Activated CD8-positive, alpha-beta memory T cell treated with anti-CD3 and anti-CD28 coated beads for 48 hours (primary cell): Measurements from ENCODE around the gene NEO1.

Experiments used
- DNase-seq, 3 experiments: peaks; one replicate each; pipeline ENCODE4 v3.0.0-alpha.2; 2020; ENCODE audit warnings: low read depth in 2 of 3, low spot score in 2 of 3

NEO1 gene

GRCh38 chr15:73028031-73028430 lies 24.2 kb upstream of the NEO1 start:
- DNase-seq, result no peak

GRCh38 chr15:73028831-73029451 lies 23.3 kb upstream of the NEO1 start:
- DNase-seq, result no peak

GRCh38 chr15:73030122-73030679 lies 22.1 kb upstream of the NEO1 start:
- no peak for DNase-seq

- no peak for DNase-seq
Measured at GRCh38 chr15:73031648-73032047, 20.6 kb upstream of the NEO1 start.

GRCh38 chr15:73033611-73034010 lies 18.7 kb upstream of the NEO1 start:
- no peak for DNase-seq

- no peak for DNase-seq
Measured at GRCh38 chr15:73034221-73034620, 18.0 kb upstream of the NEO1 start.

- DNase-seq, result no peak
Measured at GRCh38 chr15:73035221-73035620, 17.0 kb upstream of the NEO1 start.

- no peak for DNase-seq
Measured at GRCh38 chr15:73038220-73038619, 14.0 kb upstream of the NEO1 start.

GRCh38 chr15:73046073-73046472 lies 6.2 kb upstream of the NEO1 start:
- DNase-seq, result no peak

GRCh38 chr15:73047882-73048281 lies 4.4 kb upstream of the NEO1 start:
- DNase-seq, result no peak

- DNase-seq, result no peak
Measured at GRCh38 chr15:73048624-73049295, 3.5 kb upstream of the NEO1 start.

- DNase-seq, result no peak
Measured at GRCh38 chr15:73049564-73050215, 2.6 kb upstream of the NEO1 start.

GRCh38 chr15:73050561-73051295 lies 1.5 kb upstream of the NEO1 start:
- no peak for DNase-seq

GRCh38 chr15:73051391-73051806 lies 864 bp upstream of the NEO1 start:
- DNase-seq, result peak in 1 of 3 experiments; percentile 9

- peak in 2 of 3 experiments; percentile 1 to 2 for DNase-seq
Measured at GRCh38 chr15:73052653-73053397, 562 bp downstream of the NEO1 start.

GRCh38 chr15:73053398-73053723 lies 1.1 kb downstream of the NEO1 start:
- no peak for DNase-seq

- DNase-seq, result no peak
Measured at GRCh38 chr15:73054417-73054953, 2.2 kb downstream of the NEO1 start.

GRCh38 chr15:73056460-73056859 lies 4.2 kb downstream of the NEO1 start:
- DNase-seq, result no peak

GRCh38 chr15:73058437-73058836 lies 6.2 kb downstream of the NEO1 start:
- DNase-seq, result no peak

GRCh38 chr15:73065114-73065513 lies 12.9 kb downstream of the NEO1 start:
- DNase-seq, result no peak

- no peak for DNase-seq
Measured at GRCh38 chr15:73069109-73069508, 16.8 kb downstream of the NEO1 start.
